Measurements from ENCODE around the gene ZNF24. TPM values are rescaled to one million over a fixed set of nuclear protein-coding genes. Genes with fewer than 3 reads are reported as not detected.

Gene ZNF24
- polyA plus RNA-seq, 3 donors, result 12.9 to 64.4 (median 54.3) TPM

DNA sequence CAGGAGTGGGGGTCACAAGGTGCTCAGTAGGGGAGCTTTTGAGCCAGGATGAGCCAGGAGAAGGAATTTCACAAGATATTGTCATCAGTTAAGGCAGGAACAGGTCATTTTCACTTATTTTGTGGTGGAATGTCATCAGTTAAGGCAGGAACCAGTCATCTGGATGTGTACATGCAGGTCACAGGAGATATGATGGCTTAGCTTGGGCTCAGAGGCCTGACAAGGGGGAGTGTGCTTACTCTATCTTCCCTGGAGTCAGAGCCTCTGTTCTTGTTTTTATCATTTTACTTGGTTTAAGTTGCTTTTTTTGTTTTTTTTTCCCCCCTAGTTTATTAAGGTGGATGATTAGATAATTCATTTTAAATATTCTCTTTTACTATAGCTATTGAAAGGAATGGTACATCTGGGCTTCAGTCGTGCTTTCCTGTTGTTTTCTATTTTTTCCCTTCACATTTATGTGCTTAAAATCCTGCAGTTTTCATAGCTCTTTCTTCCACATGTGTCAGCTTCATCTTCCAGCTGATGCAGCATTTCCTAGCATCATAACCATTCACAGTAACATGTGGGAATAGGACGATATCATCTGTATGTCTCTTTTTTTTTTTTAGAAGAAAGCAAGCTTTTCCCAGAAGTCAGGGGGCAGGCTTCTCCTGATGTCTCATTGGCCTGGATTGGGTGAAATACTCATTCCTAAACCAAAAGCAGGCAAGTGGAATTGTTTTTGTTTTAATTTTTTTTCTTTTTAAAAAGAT is 17.5 kb upstream of the ZNF24 start:
- Histone ChIP-seq H3K36me3 (replicated peaks in 1 of 2; ENCODE audit: control insufficient read depth in 1 of 2, insufficient read depth in 2 of 2, low read length in 2 of 2) (no peaks in the 10 kb centered on the region), H2AFZ (ENCODE audit: insufficient read depth, low read depth, low read length, poor library complexity, severe bottlenecking) (no peak overlapping the region), H3K9ac (ENCODE audit: insufficient read depth, low read length, poor library complexity, severe bottlenecking) (no peak overlapping the region), H3K27me3 (ENCODE audit: control insufficient read depth in 2 of 2, insufficient read depth in 2 of 2, low read length in 2 of 2) (no peaks in the 10 kb centered on the region), H3K79me2 (ENCODE audit: insufficient read depth, low read length) (no peaks in the 10 kb centered on the region), H3K4me2 (replicated peaks; ENCODE audit: extremely low read depth, low read length, poor library complexity, severe bottlenecking) (no peak overlapping the region), H3K27ac (ENCODE audit: low read depth in 1 of 2, low read length in 2 of 2) (no peak overlapping the region), H3K9me3 (replicated peaks in 1 of 2; ENCODE audit: control insufficient read depth in 1 of 2, insufficient read depth in 1 of 2, low read length in 2 of 2) (no peaks in the 10 kb centered on the region), H4K20me1 (ENCODE audit: insufficient read depth, low read length) (no peaks in the 10 kb centered on the region), H3K4me3 (replicated peaks in 1 of 3; ENCODE audit: low read depth in 2 of 3, low read length in 3 of 3) (no peak overlapping the region), H3K4me1 (ENCODE audit: control insufficient read depth in 1 of 2, insufficient read depth in 2 of 2, low read length in 2 of 2) (no peaks in the 10 kb centered on the region)
- intact Hi-C loops (cut with micrococcal nuclease), result no loop called here
- Mint-ChIP-seq H3K27ac (no peak overlapping the region), H3K36me3 (no peaks in the 10 kb centered on the region), H3K27me3 (ENCODE audit: low read depth in 3 of 3) (peaks cover 0 to 9% (median 0%) of the 10 kb centered on the region in 3 donors), H3K4me1 (no peaks in the 10 kb centered on the region), H3K9me3 (peaks cover 0 to 3% (median 0%) of the 10 kb centered on the region in 7 donors), H3K4me3 (no peak overlapping the region)
- TF ChIP-seq, protein P1, sequence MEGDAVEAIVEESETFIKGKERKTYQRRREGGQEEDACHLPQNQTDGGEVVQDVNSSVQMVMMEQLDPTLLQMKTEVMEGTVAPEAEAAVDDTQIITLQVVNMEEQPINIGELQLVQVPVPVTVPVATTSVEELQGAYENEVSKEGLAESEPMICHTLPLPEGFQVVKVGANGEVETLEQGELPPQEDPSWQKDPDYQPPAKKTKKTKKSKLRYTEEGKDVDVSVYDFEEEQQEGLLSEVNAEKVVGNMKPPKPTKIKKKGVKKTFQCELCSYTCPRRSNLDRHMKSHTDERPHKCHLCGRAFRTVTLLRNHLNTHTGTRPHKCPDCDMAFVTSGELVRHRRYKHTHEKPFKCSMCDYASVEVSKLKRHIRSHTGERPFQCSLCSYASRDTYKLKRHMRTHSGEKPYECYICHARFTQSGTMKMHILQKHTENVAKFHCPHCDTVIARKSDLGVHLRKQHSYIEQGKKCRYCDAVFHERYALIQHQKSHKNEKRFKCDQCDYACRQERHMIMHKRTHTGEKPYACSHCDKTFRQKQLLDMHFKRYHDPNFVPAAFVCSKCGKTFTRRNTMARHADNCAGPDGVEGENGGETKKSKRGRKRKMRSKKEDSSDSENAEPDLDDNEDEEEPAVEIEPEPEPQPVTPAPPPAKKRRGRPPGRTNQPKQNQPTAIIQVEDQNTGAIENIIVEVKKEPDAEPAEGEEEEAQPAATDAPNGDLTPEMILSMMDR (IDR thresholded peaks at IDR 0.05), result no peak
- WGBS (ENCODE audit: insufficient coverage), result no CpG with 5 or more reads among the region's 2 CpGs
- no peak for DNase-seq

- no peaks in the 10 kb centered on the region for H4K20me1 ChIP-seq (ENCODE audit: insufficient read depth, low read length)
- peaks cover 5% of the 10 kb centered on the region for H3K4me1 Mint-ChIP-seq
- no peaks in the 10 kb centered on the region for H3K79me2 ChIP-seq (ENCODE audit: insufficient read depth, low read length)
- DNase-seq, result peak; percentile 64 to 79 (median 73)
- no peaks in the 10 kb centered on the region for H3K27me3 ChIP-seq (ENCODE audit: control insufficient read depth in 2 of 2, insufficient read depth in 2 of 2, low read length in 2 of 2)
- TF ChIP-seq, protein P1 (IDR thresholded peaks at IDR 0.05), result peak; percentile 76
- no peak overlapping the region for H3K4me3 ChIP-seq (replicated peaks in 1 of 3; ENCODE audit: low read depth in 2 of 3, low read length in 3 of 3)
- H3K27me3 Mint-ChIP-seq (ENCODE audit: low read depth in 3 of 3), result peaks cover 0 to 2% (median 0%) of the 10 kb centered on the region in 3 donors
- H3K9me3 ChIP-seq (replicated peaks in 1 of 2; ENCODE audit: control insufficient read depth in 1 of 2, insufficient read depth in 1 of 2, low read length in 2 of 2), result peaks cover 13 to 15% of the 10 kb centered on the region in 2 donors
- peaks cover 11 to 15% (median 14%) of the 10 kb centered on the region in 7 donors for H3K9me3 Mint-ChIP-seq
- no peak overlapping the region for H3K4me3 Mint-ChIP-seq
- H3K4me2 ChIP-seq (replicated peaks; ENCODE audit: extremely low read depth, low read length, poor library complexity, severe bottlenecking), result peak overlapping the region; percentile 24
- WGBS (ENCODE audit: insufficient coverage), result 47% methylated on average over 3 of the region's 4 CpGs
- intact Hi-C loops (cut with micrococcal nuclease), result no loop called here
- no peak overlapping the region for H3K9ac ChIP-seq (ENCODE audit: insufficient read depth, low read length, poor library complexity, severe bottlenecking)
- H3K27ac ChIP-seq (ENCODE audit: low read depth in 1 of 2, low read length in 2 of 2), result no peak overlapping the region
- no peak overlapping the region for H3K27ac Mint-ChIP-seq
- peaks cover 0 to 3% of the 10 kb centered on the region in 2 donors for H3K36me3 Mint-ChIP-seq
- H3K4me1 ChIP-seq (ENCODE audit: control insufficient read depth in 1 of 2, insufficient read depth in 2 of 2, low read length in 2 of 2), result no peaks in the 10 kb centered on the region
- peak overlapping the region; percentile 37 for H2AFZ ChIP-seq (ENCODE audit: insufficient read depth, low read depth, low read length, poor library complexity, severe bottlenecking)
- no peaks in the 10 kb centered on the region for H3K36me3 ChIP-seq (replicated peaks in 1 of 2; ENCODE audit: control insufficient read depth in 1 of 2, insufficient read depth in 2 of 2, low read length in 2 of 2)
These were observed 11.0 kb upstream of the ZNF24 start for GRCh38 chr18:35355140-35355618.
